CD4-positive, alpha-beta T cell treated with Interferon alpha-2 for 1 hour (primary cell): Measurements from ENCODE around the gene PPP2R2D.
"Not testable (repeated sequence)": the region's sequence is repeated elsewhere in the genome, so short reads cannot be mapped to it uniquely, and the experiment has no call there.

ENCODE experiments used
- DNase-seq, 2 donors: peaks; one replicate each; pipeline ENCODE4 v3.0.0-alpha.2; 2020 to 2022

Gene PPP2R2D

DNA sequence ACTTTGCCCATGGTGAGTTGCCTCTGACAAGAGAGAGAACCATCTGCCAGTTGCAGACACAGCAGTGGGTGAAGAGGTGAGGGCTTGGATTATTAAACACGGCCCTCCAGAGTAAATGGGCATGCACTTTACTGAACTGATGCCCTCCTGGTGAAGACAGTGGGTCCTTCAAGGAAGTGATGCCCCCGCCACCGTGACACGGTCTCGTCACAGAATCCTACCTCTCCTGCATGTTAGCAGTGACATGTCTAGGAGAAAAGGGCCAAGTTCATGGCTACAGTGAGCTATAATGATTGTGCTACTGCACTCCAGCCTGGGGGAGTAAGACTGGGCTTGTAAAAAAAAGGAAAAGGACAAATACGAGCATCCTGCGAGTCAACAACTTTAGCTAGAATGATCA is 78.5 kb downstream of the PPP2R2D start:
- no peak for DNase-seq

DNA sequence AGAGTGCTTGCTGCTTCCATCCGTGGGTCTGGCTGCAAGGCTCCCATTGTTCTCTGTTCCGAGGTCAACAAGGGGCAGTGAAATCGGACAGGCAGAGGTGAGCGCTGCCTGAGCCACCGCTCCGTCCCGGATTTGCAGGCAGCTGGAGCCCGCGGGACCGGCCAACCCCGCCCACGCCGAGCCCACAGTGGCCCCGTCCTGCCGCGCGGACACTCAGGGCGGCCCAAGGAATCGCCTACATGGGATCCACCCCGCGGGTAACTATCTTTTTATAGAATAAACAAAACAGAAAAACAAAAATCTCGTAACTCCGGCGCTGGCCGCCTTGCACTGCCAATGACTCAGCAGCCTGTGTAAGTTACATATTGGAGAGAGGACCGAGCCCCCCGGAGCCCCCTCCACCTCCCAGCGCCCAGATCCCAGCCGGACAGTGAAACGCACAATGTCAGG is 79.0 kb downstream of the PPP2R2D start:
- DNase-seq, result no peak

DNA sequence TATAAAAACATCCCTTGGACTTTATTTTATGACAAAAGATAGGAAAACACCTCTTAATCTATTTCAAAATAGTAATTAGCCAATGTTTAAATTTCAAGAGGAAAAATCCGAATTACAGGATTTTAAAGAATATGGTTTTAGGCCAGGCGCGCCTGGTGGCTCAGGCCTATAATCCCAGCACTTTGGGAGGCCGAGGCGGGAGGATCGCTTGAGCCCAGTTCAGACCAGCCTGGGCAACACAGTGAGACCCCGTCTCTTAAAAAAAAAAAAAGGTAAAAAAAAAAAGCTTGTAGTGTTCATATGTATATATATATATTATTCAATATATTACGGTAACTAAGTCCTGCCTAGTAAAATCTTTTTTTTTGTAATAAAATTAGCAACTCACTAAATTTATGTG is 79.5 kb downstream of the PPP2R2D start:
- no peak for DNase-seq

DNA sequence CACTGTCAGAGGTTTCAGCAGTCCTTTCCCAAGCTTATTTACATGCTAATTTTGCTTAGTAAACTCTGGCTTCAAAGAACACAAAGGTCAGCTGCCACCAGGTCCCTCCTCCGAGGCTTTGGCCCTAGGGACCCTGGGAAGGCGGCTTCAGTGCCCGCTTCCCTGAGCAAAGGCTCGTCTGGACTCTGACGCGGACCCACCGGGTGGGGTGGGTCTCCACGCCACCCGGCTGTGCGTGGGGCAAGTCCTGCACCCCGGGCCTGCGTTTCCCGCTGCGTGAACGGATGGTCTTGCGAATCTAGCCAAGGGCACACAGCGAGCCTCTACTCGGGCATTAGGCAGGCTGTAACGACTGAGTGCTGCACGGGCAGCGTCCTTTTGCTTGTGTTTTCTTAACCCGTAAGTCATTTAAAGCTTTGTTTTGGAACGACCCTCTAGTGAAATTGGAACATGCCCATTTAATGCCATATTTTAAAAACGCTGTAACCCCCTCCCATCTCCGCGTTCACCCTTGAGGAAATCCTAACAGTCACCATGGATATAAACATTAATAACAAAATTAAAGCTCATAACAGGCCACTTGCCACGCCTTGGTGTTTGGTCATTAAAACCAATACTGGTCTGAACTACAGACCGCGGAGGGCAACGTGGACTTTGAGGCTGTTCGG is 80.1 kb downstream of the PPP2R2D start:
- DNase-seq, result no peak

DNA sequence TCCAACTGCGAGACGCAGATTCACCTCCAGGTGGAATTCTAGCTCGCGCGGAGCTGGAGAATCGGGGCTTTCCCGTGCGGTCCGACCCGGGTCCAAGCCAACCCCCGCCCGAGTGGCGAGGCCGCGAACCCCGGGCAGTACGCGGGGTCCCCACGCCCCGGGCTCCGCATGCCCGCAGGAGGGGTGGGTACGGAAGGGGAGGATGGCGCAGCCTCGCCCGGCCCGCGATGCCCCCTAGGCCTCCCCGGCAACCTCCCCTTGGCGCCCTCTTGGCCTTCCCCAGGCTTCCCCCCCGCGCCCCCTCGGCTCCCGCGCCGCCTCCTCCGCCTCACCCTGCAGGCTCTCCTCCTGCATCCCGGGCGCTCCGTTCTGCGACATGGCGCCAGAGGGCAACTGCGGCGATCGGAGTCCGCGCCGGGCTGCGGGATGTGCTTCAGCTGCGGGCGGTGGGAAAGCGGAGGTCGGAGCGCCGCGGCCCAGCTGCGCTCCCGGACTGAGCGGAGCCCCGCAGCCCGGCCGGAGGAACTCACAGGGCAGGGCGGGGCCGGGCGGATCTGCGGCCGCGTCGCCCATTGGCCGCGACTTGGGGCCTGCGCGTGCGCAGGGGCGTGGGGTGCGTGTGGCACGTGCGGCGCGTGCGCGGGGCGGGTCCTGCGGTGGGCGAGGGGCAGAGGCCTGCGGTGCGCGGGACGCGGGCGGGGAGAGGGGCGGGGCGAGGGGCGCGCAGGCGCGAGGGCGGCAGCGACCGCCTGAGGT is 80.8 kb downstream of the PPP2R2D start, which contains the start of gene BNIP3:
Gene BNIP3, minus strand, starts transcription at position 495 of the 756 bp plus-strand sequence. Its CDS starts 117 bp downstream, at position 378.
- DNase-seq, result peak; percentile 94 to 96

DNA sequence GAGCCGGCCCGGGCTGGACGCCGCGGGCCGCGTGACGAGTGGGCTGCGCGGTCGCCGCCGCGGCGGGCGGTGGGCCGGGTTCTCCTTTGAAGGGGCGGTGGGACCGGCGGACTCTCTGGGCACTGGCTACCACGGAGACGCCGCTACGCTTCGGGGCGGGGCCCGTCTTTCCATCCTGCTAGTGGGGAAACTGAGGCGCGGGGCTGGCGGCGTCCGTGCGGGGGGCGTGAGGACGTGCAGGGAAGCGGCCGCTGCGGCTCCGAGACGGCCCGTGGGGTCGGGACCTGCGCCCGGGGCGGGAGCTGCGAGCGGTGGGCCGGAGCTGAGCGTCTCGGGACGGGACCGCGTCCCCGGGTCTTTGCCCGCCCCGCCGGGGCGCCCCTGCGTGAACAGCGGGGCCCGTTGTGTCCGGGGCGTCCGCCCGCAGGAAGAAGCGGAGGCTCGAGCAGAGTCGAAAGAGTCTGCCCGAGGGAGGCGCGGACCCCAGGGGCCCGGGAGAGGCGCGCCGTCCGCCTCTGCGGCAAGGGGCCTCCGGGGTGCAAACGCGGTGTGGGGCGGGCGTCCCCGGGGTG is 81.5 kb downstream of the PPP2R2D start:
- no peak for DNase-seq

DNA sequence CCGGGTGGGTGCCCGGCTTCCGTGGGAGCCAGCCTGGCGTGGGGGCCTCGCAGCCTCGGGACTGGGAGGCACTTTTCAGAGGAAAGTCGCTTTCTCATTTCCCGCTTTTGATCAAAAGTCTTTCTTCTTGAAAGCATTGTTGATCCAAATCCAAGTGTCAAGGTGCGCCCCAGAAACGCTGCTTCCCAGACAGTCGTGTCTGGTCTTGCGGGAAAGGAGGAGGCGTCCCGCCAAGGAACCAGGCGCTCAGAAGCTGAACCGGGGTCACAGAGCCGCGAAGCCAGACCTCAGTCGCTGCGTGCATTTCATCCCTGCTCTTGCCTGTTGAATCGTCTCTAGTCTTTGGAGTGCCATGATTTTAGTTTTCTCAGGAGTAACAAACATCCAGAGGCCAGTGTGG is 82.0 kb downstream of the PPP2R2D start:
- no peak for DNase-seq

DNA sequence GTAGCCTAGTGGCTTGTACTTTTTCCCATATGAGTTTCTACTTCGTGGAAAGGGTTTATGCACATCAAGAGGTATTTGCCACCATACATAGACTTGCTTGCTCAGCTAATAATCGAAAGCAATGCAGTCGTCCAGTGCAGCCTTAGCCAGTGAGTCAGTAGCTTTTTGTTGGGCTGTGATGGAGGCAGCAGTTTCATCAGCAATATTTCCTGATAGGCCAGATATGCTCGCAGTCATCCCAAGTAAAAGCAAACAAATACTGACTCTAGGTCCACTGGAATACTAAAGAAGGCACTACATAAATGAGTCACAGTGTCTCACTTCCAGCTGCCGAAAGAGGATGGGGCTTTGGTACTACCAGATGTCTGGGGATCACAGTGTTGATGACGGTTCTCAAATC is 83.0 kb downstream of the PPP2R2D start:
- DNase-seq, result no peak

DNA sequence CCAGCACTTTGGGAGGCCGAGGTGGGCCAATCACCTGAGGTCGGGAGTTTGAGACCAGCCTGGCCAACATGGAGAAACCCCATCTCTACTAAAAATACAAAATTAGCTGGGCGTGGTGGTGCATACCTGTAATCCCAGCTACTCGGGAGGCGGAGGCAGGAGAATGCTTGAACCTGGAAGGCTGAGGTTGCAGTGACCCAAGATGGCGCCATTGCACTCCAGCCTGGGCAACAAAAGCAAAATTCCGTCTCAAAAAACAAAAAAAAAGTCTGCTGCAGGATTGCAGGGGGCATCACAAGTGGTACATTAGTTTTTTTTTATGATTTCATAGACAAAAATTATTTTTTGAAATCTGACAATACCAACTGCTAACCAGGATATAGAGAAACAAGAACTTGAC is 86.0 kb downstream of the PPP2R2D start:
- not testable (repeated sequence) for DNase-seq

DNA sequence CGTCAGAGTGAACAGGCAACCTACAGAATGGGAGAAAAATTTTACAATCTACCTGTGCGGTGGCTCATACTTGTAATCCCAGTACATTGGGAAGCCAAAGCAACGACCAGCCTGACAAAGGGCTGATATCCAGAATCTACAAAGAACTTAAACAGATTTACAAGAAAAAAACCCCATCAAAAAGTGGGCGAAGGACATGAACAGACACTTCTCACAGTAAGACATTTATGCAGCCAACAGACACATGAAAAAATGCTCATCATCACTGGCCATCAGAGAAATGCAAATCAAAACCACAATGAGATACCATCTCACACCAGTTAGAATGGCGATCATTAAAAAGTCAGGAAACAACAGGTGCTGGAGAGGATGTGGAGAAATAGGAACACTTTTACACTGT is 86.5 kb downstream of the PPP2R2D start:
- DNase-seq, result not testable (repeated sequence)

DNA sequence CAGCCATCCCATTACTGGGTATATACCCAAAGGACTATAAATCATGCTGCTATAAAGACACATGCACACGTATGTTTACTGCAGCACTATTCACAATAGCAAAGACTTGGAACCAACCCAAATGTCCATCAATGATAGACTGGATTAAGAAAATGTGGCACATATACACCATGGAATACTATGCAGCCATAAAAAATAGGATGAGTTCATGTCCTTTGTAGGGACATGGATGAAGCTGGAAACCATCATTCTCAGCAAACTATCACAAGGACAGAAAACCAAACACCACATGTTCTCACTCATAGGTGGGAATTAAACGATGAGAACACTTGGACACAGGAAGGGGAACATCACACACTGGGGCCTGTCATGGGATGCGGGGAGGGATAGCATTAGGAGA is 87.0 kb downstream of the PPP2R2D start:
- not testable (repeated sequence) for DNase-seq

DNA sequence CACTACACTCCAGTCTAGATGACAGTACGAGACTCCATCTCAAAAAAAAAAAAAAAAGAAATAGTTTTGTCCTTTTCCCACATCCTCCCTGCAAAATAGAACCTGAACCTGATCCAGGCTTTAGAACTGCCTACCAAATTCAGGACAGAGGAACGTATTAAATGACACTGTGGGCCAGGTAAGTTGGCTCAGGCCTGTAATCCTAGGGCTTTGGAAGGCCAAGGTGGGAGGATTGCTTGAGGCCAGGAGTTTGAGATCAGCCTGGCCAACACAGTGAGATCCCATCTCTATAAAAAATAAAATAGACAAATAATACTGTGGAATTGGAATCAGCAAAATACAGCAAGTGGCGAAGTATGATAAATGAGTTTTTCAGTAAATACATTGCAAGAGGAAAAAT is 90.9 kb downstream of the PPP2R2D start:
- no peak for DNase-seq

DNA sequence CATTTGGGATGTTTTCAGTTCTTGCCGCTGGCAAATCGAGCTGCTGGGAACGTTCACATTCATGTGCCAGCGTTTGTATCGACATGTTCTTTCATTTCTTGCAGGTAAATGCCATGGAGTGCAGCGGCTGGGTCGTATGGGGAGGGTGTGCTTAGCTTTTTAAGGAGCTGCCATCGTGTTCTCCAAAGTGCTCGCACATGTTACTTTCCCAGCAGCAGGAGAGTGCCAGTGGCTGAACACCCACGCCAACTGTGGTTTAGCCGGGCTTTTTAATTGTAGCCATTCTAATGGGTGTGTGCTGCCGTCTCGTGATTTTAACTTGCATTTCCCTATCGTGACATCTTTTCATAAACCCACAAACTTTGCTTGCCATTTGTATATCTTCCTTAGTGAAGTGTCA is 92.5 kb downstream of the PPP2R2D start:
- DNase-seq, result no peak

DNA sequence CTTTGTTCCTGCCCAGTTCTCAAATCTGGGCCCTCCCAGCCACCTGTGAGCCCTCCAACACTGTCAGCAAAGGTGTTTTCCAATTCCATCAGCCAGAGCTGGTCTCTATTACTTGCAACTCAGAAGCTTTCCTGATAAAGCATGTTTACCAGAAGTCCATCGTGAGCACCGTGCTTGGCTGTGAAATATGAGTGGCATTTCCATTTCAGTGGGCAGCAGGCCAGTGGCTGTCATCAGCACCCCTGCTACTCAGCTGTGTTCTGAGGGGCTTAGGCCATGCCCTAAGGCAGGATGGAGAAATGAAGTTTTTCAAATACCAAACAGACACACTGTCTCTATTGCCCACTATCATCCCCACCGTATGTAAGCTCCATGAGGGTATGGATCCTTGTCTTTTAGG is 93.6 kb downstream of the PPP2R2D start:
- no peak for DNase-seq

DNA sequence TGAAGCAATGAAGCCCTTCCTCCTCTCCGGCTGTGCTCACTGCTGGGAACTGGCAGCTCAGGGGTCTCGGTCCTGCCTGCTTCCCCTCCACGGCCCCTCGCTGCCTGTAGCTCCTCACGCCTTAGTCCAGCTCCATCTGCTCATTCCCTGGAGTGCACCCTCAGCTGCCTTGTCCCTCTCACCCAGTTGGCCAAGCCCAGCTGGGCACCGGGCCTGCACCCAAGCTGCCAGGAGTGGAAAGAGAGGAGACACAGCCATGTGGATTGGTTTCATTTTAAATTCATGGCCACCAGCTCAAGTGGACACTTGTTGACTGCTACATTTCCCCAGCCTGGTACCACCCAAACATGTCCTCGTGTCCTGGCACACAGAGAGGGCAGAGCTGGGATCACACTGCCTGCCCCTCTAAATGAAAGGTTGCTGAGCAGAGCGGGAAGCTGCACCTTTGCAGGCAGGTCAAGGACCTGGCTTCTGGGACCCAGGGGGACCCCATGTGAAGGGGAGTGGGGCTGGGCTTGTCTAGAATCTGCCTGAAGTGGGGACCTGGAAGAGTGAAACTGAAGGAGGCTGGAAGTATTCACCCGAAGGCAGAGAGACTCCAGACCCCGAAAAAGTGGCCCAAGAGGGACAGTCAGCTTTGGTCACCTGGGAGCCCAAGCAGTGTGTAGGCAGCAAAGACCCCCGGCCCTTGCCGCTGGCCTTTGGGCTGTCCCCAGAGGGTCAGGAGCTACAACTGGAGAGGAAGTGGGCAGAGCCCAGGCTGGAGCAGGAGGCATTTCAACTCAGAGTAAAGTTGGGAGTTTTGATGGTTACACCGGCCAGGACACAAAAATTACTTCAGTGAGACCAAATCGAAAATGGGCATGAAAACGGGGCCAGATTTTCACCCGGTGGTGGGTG is 95.9 kb downstream of the PPP2R2D start:
- DNase-seq, result no peak

DNA sequence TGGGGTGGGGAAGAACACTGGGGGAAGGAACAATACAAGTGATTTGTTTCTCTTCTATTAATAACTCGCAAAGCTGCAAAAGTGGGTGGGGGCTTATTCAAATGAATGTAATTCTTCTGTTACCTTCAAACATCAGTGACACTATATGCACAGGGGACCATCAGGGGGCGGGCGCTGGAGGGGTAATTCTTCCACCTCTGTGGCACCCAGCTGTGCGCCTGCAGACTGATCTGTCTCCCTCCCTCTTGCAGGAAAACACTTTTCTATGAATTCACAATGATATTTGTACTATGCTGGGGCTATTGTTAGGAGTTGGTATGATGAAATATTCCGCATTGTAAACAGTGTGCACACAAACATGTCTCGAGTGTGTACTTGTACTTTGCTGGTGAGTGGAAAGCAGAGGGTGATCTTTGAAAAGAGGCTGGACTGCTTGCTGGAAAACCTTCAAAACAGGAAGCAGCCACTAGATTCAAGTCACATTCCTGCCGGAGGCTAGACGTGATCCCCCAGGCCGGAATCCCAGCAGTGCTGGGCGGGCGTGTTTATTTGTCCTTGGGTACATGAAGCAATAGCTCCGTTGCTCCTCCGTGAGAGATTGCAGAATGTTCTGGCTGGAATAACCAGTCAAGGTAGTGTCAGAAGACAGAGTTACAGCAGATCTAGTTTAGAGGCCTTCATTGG is 96.7 kb downstream of the PPP2R2D start:
- no peak for DNase-seq

DNA sequence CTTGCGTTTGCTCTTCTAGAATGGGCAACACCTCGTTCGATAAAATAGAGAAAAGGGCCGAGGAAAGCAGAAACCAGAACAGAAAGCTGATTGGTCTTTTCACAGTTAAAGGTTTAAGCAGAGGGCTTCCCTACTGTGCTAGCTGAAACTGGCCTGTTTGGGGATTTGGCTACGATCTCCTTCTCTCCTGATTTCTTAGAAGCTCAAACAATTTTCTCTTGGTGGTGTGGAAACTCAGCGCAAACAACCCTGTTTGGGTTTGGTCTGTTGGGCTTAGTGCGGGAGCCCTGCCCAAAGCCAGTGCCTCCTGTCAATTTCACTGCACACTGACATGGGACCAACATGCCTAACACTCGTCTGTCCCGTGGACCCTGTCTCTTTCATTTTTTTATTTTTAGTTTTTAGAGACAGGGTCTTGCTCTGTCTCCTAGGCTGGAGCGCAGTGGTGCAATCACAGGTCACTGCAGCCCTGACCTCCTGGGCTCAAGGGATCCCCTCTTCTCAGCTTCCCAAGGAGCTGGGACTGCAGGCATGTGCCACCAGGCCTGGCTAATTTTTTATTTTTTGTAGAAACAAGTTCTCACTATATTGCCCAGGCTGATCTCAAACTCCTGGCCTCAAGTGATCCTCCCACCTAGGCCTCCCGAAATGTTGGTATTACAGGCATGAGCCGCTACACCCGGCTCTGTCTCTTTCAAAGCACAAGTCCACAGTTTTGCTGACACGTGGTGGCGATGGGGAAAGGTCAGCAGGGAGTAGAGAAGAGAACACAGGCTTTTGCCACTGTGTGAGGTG is 97.4 kb downstream of the PPP2R2D start:
- DNase-seq, result no peak

DNA sequence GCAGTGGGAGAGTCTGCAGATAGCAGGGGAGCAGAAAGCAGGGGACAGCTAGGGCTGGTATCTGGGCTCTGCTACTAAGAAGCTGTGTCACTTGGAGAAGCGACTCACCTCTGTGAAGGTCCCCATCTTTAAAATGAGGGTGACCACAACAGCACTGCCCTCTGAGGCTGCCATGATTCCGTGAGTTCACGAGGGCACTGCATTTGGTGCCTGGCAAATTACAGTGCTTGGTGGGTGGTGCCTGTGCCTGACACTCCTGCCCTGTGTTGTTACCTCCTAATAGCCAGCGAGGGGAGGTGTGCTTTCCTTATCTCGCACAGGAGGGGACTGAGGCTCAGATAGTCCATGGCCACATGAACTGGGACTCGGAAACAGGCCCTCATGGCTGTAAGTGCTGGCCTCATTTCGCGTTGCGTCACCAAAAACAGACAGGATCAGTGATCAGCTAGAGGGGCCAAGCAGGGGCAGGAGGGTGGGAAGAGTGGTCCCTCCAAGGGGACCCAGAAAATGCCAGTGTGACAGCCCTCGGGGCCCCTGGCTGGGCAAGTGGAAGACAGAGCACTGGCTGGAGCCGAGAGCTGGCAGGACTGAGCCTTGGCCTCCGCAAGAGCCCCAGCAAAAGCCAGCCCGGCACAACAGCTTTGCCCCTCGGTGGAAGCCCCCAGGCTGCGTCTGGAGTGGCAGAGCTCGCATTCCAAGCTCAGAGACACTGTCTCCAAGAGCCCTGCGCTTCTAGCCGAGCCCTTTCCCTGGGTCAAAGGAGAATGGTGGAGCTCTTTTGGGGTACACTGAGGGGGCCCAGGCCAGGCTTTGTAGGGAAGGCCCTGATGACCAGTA is 98.3 kb downstream of the PPP2R2D start:
- no peak for DNase-seq

DNA sequence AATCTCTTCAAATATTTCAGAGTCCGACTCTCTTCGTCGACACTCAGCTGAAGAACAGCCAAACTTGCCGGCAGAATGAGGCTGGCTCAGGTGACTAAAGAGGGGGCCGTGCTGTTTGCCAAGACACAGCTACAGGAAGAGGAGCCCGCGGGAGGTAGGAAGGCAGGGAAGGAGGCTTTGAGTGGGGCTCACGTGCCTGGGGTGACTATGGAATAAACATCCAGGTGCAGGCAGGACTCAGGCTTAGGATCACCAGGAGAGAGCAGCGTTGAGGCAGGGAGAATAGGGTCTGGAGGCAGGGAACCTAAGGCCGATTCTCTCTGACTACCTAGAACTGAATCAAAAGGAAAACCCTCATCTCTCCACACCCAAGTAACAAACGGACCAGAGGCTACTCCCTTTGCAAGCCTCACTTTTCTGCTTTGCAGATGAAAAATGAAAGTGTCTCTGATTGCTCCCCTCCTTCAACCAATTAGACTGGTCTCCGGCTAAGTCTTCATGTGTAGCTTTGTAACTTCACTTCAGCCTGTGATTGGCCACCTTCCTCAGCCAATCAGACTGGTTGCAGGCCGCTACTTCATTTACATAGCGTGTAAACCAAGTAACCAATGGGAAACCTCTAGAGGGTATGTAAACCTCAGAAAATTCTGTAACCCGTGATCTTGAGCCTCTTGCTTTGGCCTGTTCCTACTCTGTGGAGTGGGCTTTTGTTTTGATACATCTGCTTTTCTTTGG is 100.6 kb downstream of the PPP2R2D start:
- DNase-seq, result peak; percentile 14 to 50

DNA sequence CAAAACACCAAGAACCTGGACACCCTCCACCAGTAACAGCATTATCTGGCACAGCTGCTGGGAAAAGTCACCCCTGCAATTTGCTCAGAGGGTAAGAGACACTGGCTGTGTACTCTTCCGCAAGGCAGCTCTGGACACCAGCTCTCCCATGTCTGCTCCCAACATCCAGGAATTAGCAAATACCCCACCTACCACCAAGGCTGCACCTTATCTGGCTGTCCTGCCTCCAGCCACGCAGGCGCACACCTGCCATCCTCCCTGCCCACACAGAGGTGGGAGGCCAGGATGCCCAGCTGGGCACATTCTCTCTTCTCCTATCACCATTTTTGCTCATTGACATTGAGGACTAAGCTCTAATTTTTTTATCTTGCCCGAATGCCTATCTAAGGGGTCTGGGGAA is 101.2 kb downstream of the PPP2R2D start:
- no peak for DNase-seq
